ENCODE measurements around the gene FBN2.

Gene FBN2

DNA sequence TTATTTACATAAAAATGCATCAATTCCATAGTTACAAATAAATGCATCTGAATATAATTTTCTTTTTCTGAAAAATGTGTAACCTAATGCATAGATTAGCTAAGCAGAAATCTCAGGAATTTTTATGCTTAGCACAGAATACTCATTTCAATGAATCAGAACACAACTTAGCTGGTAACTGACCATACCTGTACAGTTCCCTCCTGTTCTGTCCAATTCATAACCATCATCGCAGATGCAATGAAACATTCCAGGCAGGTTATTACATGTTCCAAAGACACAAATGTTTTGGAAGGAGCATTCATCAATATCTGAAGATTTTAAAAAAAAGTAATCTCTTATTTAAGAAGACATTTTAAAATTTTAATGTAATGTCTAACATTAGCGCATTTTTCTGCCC, 219.4 kb downstream of the FBN2 start:
- no peak overlapping the region for H3K4me3 ChIP-seq (ENCODE audit: low read depth, low read length)
- TF ChIP-seq CTCF (IDR thresholded peaks at IDR 0.05; ENCODE audit: insufficient read depth, low read depth, low read length, missing control alignments): no peak
- no peak for DNase-seq (ENCODE audit: low read depth)

GRCh38 chr5:128317481-128317880, 220.6 kb downstream of the FBN2 start:
- no peak for DNase-seq (ENCODE audit: low read depth)
- no peak for TF ChIP-seq CTCF (IDR thresholded peaks at IDR 0.05; ENCODE audit: insufficient read depth, low read depth, low read length, missing control alignments)
- no peak overlapping the region for H3K4me3 ChIP-seq (ENCODE audit: low read depth, low read length)

GRCh38 chr5:128315671-128316070, 222.4 kb downstream of the FBN2 start:
- no peak overlapping the region for H3K4me3 ChIP-seq (ENCODE audit: low read depth, low read length)
- TF ChIP-seq CTCF (IDR thresholded peaks at IDR 0.05; ENCODE audit: insufficient read depth, low read depth, low read length, missing control alignments): no peak
- no peak for DNase-seq (ENCODE audit: low read depth)

GRCh38 chr5:128305341-128305740, 232.7 kb downstream of the FBN2 start:
- DNase-seq (ENCODE audit: low read depth): no peak
- no peak overlapping the region for H3K4me3 ChIP-seq (ENCODE audit: low read depth, low read length)
- TF ChIP-seq CTCF (IDR thresholded peaks at IDR 0.05; ENCODE audit: insufficient read depth, low read depth, low read length, missing control alignments): no peak

- DNase-seq (ENCODE audit: low read depth): no peak
- no peak for TF ChIP-seq CTCF (IDR thresholded peaks at IDR 0.05; ENCODE audit: insufficient read depth, low read depth, low read length, missing control alignments)
- H3K4me3 ChIP-seq (ENCODE audit: low read depth, low read length): no peak overlapping the region
Measured at GRCh38 chr5:128304791-128305190, 233.3 kb downstream of the FBN2 start.

DNA sequence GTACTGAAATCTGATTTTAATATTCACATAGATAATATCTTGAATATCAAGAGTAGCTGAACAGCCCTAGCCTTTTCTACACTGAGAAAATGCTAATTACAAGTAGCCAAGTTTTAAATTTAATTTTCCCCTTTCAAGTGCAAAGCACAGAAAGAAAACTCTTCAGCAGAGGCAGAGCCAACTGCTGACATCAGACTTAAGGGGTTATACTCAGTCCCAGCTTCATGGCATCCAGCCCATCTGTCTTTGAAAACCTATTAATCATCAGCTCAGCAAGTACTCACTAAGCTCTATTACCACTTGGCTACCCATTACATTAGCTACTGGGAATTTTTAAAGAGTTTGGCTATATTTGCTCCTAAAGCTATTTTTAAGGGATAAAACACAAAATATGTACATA, 234.0 kb downstream of the FBN2 start:
- TF ChIP-seq CTCF (IDR thresholded peaks at IDR 0.05; ENCODE audit: insufficient read depth, low read depth, low read length, missing control alignments): no peak
- no peak overlapping the region for H3K4me3 ChIP-seq (ENCODE audit: low read depth, low read length)
- DNase-seq (ENCODE audit: low read depth): no peak

DNA sequence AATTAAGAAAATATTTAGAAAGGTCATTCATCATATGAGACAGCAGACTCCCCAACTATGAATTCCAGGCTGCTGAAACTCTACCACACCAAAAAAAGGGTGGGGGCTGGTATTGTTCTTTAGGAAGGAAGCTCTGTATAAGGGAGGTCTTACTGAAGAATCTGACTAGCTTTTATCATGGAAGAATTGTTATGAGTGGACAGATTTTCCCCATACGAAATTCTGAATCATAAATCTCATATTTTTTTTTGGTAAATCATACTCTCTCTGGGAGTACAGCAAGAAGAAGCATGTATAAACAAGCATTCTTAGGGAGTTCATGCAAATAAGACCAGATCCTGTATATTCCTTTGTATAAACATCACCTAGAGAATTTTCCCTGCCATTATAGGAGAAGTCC, 234.5 kb downstream of the FBN2 start:
- no peak for TF ChIP-seq CTCF (IDR thresholded peaks at IDR 0.05; ENCODE audit: insufficient read depth, low read depth, low read length, missing control alignments)
- DNase-seq (ENCODE audit: low read depth): no peak
- H3K4me3 ChIP-seq (ENCODE audit: low read depth, low read length): no peak overlapping the region

Measured in GM12865 (cell line).